Adrenal gland (tissue), 5 donors: ENCODE results near the gene TRIP12.

ENCODE experiments used
- POLR2A ChIP-seq, 2 donors: fragments of 450-650 bp; IDR thresholded peaks; one replicate each; pipeline ENCODE4 v1.6.1; 2017; ENCODE audit warnings: antibody characterized with exemption in 2 of 2, mild to moderate bottlenecking in 2 of 2, moderate library complexity in 1 of 2
- TF ChIP-seq, protein P1 (sequence below), 6 experiments: fragments of 450-650 bp in 4 of 6; fragments of 200-600 bp in 2 of 6; sonication (generic) in 1 of 6; IDR thresholded peaks; 1 replicate in 5 of 6; 2 replicates in 1 of 6; pipeline versions ENCODE4 v1.5.1 to v1.8.0; 2016 to 2021; ENCODE audit warnings: antibody characterized with exemption in 6 of 6, mild to moderate bottlenecking in 2 of 6, moderate library complexity in 1 of 6
- donor health status: DM: no; HTN: no; CAD: no.

DNA sequence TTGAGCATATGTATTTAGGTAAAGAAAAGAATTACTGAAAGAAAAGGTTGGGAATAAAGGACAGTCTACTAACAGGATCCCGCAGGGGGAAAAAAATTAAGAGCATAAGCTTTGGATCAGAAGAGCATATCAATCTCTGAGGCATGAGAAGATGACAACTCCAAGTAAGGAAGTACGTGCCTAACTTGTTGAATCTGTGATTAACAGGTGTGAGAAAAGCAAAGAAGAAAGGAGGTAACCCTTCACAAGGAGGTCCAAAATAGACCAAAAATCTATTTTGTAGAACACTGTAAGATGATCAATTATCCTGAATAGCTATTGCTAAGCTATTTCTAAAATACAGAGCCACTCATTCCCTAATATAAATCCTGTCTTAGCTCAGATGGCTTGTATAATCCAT is 32.8 kb downstream of the TRIP12 start:
- TF ChIP-seq, protein P1, sequence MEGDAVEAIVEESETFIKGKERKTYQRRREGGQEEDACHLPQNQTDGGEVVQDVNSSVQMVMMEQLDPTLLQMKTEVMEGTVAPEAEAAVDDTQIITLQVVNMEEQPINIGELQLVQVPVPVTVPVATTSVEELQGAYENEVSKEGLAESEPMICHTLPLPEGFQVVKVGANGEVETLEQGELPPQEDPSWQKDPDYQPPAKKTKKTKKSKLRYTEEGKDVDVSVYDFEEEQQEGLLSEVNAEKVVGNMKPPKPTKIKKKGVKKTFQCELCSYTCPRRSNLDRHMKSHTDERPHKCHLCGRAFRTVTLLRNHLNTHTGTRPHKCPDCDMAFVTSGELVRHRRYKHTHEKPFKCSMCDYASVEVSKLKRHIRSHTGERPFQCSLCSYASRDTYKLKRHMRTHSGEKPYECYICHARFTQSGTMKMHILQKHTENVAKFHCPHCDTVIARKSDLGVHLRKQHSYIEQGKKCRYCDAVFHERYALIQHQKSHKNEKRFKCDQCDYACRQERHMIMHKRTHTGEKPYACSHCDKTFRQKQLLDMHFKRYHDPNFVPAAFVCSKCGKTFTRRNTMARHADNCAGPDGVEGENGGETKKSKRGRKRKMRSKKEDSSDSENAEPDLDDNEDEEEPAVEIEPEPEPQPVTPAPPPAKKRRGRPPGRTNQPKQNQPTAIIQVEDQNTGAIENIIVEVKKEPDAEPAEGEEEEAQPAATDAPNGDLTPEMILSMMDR (IDR thresholded peaks at IDR 0.05) = no peak
- TF ChIP-seq POLR2A (IDR thresholded peaks at IDR 0.05) = no peak
